ENCODE results near the gene EREG.

The EREG gene

DNA sequence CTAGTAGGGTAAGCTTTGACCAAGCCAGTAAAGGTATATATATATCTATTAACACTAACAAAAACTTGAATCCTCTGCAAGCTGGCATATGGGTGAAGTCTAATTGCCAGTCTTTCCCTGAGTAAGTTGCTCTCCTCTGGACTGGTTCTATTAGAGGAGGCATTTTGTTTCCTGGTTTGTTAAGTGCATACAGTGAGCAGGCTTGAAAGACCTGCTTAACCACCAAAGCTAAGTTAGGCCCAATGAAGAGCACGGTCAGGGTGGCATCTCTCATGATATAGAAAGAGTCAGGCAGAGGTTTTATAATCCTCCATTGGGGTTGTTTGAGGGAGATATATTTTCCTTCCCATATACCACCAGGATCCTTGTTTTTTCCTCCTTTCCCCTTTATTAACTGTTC is 70.4 kb downstream of the EREG start:
- TF ChIP-seq CTCF (IDR thresholded peaks at IDR 0.05; ENCODE audit: insufficient read depth, missing control alignments), result no peak
- no peak for FAIRE-seq
- DNase-seq (ENCODE audit: insufficient read length, low spot score), result no peak

DNA sequence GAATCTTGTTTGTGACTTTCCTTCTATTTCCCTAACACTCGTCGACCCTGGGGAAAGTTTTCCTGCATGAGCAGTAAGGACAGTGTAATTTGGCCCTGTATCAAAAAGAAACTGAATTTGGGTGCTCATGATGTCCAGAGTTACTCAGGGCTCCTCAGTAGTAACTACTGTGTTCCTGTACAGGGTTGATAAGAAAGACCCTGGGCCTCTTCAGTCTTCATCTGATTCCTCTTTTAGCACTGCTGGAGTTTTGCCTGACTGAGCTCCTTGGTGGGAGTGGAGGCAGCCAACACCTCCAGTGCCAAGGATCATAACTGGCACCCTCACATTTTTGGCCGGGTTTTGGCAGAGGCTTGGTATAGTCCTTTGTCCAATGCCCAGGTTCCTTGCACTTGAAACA is 72.9 kb downstream of the EREG start:
- TF ChIP-seq CTCF (IDR thresholded peaks at IDR 0.05; ENCODE audit: insufficient read depth, missing control alignments), result no peak
- FAIRE-seq, result no peak
- no peak for DNase-seq (ENCODE audit: insufficient read length, low spot score)

All from D721Med (cell line).